Bronchial epithelial cell (primary cell): ENCODE results near the gene NDE1. TPM values are rescaled to one million over a fixed set of nuclear protein-coding genes. Genes with fewer than 3 reads are reported as not detected.
"Not testable (repeated sequence)": the region's sequence is repeated elsewhere in the genome, so short reads cannot be mapped to it uniquely, and the experiment has no call there.

Experiments used
- DNase-seq: peaks from one replicate; pipeline ENCODE4 v3.0.0-alpha.2; 2010; ENCODE audit warnings: low read depth
- FAIRE-seq: peaks from 2 replicates; lab custom pipeline; 2011; peaks lifted over from hg19 to GRCh38; lab: Jason Lieb, UNC
- H3K27me3 ChIP-seq: 2 replicates; pipeline ENCODE4 v1.5.1; 2011; ENCODE audit warnings: low read length; ENCODE audit not compliant: control insufficient read depth, insufficient read depth
- H3K36me3 ChIP-seq: 2 replicates; pipeline ENCODE4 v1.5.1; 2011; ENCODE audit warnings: low read length; ENCODE audit not compliant: control insufficient read depth, insufficient read depth
- H3K4me3 ChIP-seq: 2 replicates; pipeline ENCODE4 v1.5.1; 2011; ENCODE audit warnings: mild to moderate bottlenecking, low read depth, low read length, control low read depth
- total RNA-seq: library from RNA; depleted of rRNA; stranded (reverse); fragments of >200 nt; gene quantifications from 2 replicates; pipeline ENCODE4 v1.2.1, GENCODE V29; 2014
- TF ChIP-seq, protein P1 (sequence below): IDR thresholded peaks from 2 replicates; pipeline ENCODE4 v1.5.1; 2011; ENCODE audit warnings: mild to moderate bottlenecking, moderate library complexity, low read length, control low read depth, inconsistent platforms; ENCODE audit not compliant: insufficient read depth, severe bottlenecking

NDE1 gene
- total RNA-seq, 1 donor from 2014 or later, result 74.2 TPM

DNA sequence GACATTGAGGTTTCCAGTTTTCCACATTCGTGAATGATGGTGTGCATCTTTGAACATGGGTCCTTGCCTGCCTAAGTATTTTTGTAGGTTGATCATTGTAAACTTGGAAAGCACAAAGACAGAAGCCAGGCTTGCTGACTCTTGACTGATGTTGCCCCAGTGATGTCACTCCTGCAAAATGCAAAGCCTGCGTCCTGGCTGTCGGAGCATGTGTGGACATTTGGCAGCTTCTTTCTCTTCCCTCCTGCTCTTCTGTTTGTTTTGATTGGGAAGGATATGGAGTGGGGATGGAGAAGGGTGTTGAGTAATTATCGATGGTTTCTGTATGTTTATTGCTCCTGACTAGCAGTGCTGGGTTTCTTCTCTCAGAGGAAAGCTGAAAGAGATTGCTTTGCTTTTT is 3.2 kb downstream of the NDE1 start:
- TF ChIP-seq, protein P1, sequence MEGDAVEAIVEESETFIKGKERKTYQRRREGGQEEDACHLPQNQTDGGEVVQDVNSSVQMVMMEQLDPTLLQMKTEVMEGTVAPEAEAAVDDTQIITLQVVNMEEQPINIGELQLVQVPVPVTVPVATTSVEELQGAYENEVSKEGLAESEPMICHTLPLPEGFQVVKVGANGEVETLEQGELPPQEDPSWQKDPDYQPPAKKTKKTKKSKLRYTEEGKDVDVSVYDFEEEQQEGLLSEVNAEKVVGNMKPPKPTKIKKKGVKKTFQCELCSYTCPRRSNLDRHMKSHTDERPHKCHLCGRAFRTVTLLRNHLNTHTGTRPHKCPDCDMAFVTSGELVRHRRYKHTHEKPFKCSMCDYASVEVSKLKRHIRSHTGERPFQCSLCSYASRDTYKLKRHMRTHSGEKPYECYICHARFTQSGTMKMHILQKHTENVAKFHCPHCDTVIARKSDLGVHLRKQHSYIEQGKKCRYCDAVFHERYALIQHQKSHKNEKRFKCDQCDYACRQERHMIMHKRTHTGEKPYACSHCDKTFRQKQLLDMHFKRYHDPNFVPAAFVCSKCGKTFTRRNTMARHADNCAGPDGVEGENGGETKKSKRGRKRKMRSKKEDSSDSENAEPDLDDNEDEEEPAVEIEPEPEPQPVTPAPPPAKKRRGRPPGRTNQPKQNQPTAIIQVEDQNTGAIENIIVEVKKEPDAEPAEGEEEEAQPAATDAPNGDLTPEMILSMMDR, result no peak
- peaks cover 12% of the 10 kb centered on the region for H3K36me3 ChIP-seq
- FAIRE-seq, result no peak
- no peaks in the 10 kb centered on the region for H3K27me3 ChIP-seq
- no peak overlapping the region for H3K4me3 ChIP-seq
- peak; percentile 91 for DNase-seq

DNA sequence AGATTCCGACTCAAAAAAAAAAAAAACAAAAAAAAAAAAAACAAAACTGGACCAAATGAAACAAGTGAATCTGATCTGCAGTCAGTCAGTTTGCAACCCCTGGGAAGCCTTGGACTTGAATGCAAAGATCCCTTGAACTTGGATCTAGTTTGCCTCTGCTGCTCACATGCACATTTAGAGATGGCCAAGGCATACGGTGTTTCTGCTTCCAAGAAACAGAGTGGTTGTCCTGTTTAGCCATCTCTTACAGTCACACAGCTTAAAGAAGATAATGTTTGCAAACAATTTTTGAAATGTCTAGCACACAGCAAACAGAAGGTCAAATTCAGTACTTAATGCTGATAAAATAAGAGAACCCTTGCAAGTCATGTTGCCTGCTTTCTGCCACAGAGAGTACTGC is 4.5 kb downstream of the NDE1 start:
- H3K4me3 ChIP-seq, result no peak overlapping the region
- no peak for DNase-seq
- H3K36me3 ChIP-seq, result peaks cover 14% of the 10 kb centered on the region
- H3K27me3 ChIP-seq, result no peaks in the 10 kb centered on the region
- TF ChIP-seq, protein P1, result no peak
- FAIRE-seq, result no peak

DNA sequence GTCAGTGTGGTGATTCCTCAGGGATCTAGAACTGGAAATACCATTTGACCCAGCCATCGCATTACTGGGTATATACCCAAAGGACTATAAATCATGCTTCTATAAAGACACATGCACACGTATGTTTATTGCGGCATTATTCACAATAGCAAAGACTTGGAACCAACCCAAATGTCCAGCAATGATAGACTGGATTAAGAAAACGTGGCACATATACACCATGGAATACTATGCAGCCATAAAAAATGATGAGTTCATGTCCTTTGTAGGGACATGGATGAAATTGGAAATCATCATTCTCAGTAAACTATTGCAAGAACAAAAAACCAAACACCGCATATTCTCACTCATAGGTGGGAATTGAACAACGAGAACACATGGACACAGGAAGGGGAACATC is 5.5 kb downstream of the NDE1 start:
- H3K36me3 ChIP-seq, result peaks cover 17% of the 10 kb centered on the region
- DNase-seq, H3K27me3 ChIP-seq, H3K4me3 ChIP-seq, FAIRE-seq: not testable (repeated sequence)

DNA sequence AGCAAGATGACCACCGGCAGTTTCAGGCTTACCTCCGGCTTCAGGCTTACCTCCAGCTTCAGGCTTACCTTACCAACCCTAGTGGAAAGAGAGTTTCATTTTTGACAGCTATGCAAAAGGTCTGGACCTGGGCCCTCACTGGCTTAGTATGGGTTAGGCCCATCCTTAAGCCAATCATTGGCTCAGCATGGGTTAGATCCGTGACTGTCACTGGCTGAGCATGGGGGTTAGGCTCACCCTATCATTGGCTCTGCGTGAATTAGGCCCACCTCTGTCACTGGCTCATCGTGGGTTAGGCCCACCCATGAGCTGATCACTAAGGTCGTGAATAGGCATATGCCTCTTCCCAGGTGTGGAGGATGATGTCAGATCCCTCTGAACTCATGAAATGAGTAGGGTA is 8.1 kb downstream of the NDE1 start:
- peaks cover 18% of the 10 kb centered on the region for H3K36me3 ChIP-seq

DNA sequence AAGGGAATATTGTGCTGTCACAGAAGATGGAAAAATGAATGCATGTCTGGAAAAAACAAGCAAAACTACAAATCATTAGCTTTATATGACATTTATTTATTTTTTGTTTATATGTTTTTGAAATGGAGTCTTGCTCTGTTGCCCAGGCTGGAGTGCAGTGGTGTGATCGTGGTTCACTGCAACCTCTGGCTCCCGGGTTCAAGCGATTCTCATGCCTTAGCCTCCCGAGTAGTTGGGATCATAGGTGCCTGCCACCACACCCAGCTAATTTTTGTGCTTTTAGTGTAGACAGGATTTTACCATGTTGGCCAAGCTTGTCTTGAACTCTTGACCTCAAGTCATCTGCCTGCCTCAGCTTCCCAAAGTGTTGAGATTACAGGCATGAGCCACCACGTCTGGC is 8.5 kb downstream of the NDE1 start:
- H3K4me3 ChIP-seq, result no peak overlapping the region
- TF ChIP-seq, protein P1, result no peak
- FAIRE-seq (no peak), DNase-seq (no peak)
- H3K36me3 ChIP-seq, result peaks cover 18% of the 10 kb centered on the region
- H3K27me3 ChIP-seq, result no peaks in the 10 kb centered on the region

More for the DNA sequence above, 8.1 kb downstream of the NDE1 start:
- TF ChIP-seq, protein P1, result no peak
- Histone ChIP-seq H3K27me3 (no peaks in the 10 kb centered on the region), H3K4me3 (no peak overlapping the region)
- DNase-seq (no peak), FAIRE-seq (no peak)

DNA sequence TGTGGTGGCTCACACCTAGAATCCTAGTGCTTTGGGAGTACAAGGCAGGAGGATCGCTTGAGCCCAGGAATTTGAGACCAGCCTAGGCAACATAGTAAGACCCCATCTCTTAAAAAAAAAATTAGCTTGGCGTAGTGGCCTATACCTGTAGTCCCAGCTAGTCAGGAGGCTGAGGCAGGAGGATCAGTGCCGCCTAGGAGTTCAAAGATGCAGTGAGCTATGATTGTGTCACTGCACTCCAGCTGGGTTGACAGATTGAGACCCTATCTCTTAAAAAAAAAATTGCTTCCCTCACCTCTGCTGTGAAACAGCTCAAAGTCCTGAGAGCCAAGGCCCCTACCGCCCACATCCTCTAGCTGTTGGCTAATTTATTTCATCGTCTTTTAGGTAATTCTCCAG is 10.2 kb downstream of the NDE1 start:
- TF ChIP-seq, protein P1, result no peak
- no peak for FAIRE-seq

More for the DNA sequence above, 10.2 kb downstream of the NDE1 start:
- Histone ChIP-seq H3K36me3 (peaks cover 20% of the 10 kb centered on the region), H3K4me3 (no peak overlapping the region), H3K27me3 (no peaks in the 10 kb centered on the region)
- DNase-seq, result no peak
